KMS-11 (cell line): ENCODE data around the gene CD248.

ENCODE experiments used
- H2AFZ ChIP-seq: fragments of 200-600 bp; sonication (generic); 2 replicates; pipeline ENCODE4 v1.6.1; 2016; ENCODE audit warnings: antibody characterized with exemption, mixed run types, low read depth
- H3K27ac ChIP-seq: fragments of 200-600 bp; sonication (generic); 2 replicates; pipeline ENCODE4 v1.6.1; 2016; ENCODE audit warnings: mild to moderate bottlenecking, mixed run types
- H3K27me3 ChIP-seq: fragments of 200-600 bp; sonication (generic); 2 replicates; pipeline ENCODE4 v1.6.1; 2017; ENCODE audit warnings: mild to moderate bottlenecking, low read depth, mixed run types, moderate library complexity; ENCODE audit not compliant: insufficient read depth
- H3K36me3 ChIP-seq: fragments of 200-600 bp; sonication (generic); 2 replicates; pipeline ENCODE4 v1.6.1; 2017; ENCODE audit warnings: mild to moderate bottlenecking, mixed run types; ENCODE audit not compliant: insufficient read depth
- H3K4me1 ChIP-seq: fragments of 200-600 bp; sonication (generic); 2 replicates; pipeline ENCODE4 v1.6.1; 2016; ENCODE audit warnings: mild to moderate bottlenecking, low read depth, mixed run types; ENCODE audit not compliant: poor library complexity, severe bottlenecking
- H3K4me2 ChIP-seq: fragments of 200-600 bp; sonication (generic); 2 replicates; pipeline ENCODE4 v1.7.0; 2016; ENCODE audit warnings: mild to moderate bottlenecking, mixed run types
- H3K4me3 ChIP-seq: fragments of 200-600 bp; sonication (generic); IDR thresholded peaks from 2 replicates; pipeline ENCODE4 v1.6.1; 2017; ENCODE audit warnings: low read depth, low read length, mixed read lengths; ENCODE audit not compliant: insufficient read depth
- H3K79me2 ChIP-seq: fragments of 200-600 bp; sonication (generic); 2 replicates; pipeline ENCODE4 v1.6.1; 2016; ENCODE audit warnings: low read depth, mixed run types; ENCODE audit not compliant: insufficient read depth
- H3K9ac ChIP-seq: fragments of 200-600 bp; sonication (generic); 2 replicates; pipeline ENCODE4 v1.6.1; 2016; ENCODE audit warnings: mild to moderate bottlenecking, mixed run types
- H4K20me1 ChIP-seq: fragments of 200-600 bp; sonication (generic); 2 replicates; pipeline ENCODE4 v1.6.1; 2016; ENCODE audit warnings: mild to moderate bottlenecking, mixed run types; ENCODE audit not compliant: insufficient read depth
- CTCF ChIP-seq: fragments of 200-600 bp; sonication (generic); conservative IDR thresholded peaks from 2 replicates; pipeline ENCODE4 v1.6.1; 2017; ENCODE audit warnings: low read depth, mild to moderate bottlenecking, antibody characterized with exemption, low read length, moderate library complexity, mixed read lengths

CD248 gene

DNA sequence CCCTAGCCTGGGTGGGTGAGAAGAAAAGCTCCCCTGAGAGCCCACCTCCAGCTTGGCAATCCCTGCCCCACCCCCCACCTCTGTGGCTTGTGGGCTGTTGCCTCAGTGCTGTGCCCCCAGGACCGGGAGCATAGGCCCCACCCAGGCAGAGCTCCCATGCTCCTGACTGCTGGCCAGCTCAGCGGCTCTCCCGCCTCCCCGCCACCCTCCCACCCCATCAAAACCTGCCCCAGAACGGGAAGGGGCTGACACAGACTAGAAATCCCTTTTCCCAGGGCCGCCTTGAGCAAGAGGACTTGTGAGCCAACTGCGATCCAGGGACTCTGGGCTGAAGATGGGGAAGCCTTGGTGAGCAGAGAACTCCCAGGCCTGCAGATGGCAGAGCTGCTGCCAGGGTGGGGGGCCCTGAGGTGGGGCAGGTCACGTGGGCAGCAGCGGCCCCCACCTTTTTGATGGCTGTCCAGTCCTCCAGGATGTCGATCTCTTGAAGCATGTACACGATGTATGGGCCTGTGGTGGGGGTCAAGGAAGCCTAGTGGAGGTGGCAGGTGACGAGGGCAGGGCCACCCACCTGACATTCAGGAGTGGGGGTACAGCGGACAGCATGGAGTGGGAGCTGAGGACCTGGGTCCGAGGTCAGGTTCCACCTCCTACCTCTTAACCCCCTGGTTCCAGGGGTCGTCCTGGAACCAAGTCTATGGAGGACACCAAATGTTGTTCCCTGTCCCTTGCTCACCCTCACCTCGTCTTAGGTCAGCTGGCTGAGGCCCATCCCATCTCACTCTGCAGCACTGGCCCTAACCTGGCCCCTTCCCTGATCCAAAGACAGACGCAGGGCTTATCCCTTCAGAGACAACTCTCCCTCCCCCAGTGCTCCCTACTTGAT, 21.7 kb upstream of the CD248 start:
- no peak for TF ChIP-seq CTCF
- Histone ChIP-seq H3K36me3 (no peaks in the 10 kb centered on the region; the same call in 1 of the 2 replicates), H3K4me2 (no peak overlapping the region), H3K9ac (no peak overlapping the region), H3K4me1 (peaks cover 8% of the 10 kb centered on the region), H2AFZ (no peak overlapping the region), H3K79me2 (peaks cover 6% of the 10 kb centered on the region; the same call in 1 of the 2 replicates), H4K20me1 (no peaks in the 10 kb centered on the region), H3K27me3 (peaks cover 5% of the 10 kb centered on the region; the same call in 1 of the 2 replicates), H3K27ac (no peak overlapping the region), H3K4me3 (no peak overlapping the region)

DNA sequence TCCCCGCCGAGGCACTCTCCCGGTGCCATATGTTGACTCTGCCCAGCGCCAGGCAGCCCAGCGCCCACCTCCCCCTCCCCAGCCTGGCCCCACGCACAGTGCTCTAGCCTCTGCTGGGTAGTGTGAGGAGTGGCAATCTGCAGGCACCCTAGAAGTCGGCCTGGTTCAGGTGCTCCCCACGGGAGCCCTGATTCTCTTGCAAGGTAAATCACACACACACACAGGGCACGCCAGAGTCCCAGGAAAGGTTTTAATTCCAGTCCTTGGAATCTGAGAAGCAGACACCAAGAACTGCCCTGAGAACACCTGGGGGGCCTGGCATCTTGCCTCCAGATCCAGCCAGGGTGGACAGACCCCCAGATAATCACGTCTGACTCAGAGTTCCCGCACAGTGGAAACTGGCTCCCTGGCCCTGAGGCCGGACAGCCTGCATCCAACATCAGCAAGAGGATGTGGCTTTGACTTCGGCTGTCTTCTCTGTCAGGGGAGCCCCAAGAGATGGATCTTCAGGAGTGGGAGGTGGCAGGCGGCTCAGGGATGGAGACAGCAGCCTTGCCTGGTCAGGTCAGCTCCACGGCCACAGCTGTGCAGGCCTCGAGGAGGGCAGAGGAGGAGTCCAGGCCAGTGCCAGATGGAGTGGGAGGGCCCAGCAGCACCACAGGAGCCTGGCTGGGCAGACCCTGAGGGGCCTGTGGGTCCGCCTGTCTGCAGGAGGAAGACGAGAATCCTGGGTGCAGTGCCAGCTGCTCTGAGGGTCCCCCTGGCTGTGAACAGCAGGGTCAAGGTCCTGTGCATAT, 20.5 kb upstream of the CD248 start:
- Histone ChIP-seq H2AFZ (no peak overlapping the region), H3K36me3 (no peaks in the 10 kb centered on the region), H3K4me1 (peaks cover 6% of the 10 kb centered on the region), H3K27me3 (peaks cover 14% of the 10 kb centered on the region; the same call in 1 of the 2 replicates), H4K20me1 (no peaks in the 10 kb centered on the region), H3K9ac (no peak overlapping the region), H3K4me3 (no peak overlapping the region), H3K4me2 (no peak overlapping the region), H3K27ac (no peak overlapping the region), H3K79me2 (no peaks in the 10 kb centered on the region)
- no peak for TF ChIP-seq CTCF

GRCh38 chr11:66336234-66337102, 19.6 kb upstream of the CD248 start, which contains the start of gene RIN1:
TSS of gene RIN1 (minus strand) at chr11:66336434. CDS start at chr11:66336402, 32 bp downstream.
- Histone ChIP-seq H3K36me3 (no peaks in the 10 kb centered on the region), H3K4me3 (no peak within 1 kb of the TSS), H2AFZ (no peak within 1 kb of the TSS), H3K79me2 (no peaks in the 10 kb centered on the region), H3K4me2 (no peak within 1 kb of the TSS), H3K27ac (no peak within 1 kb of the TSS), H3K4me1 (peaks cover 6% of the 10 kb centered on the region), H3K9ac (no peak within 1 kb of the TSS), H3K27me3 (peaks cover 22% of the 10 kb centered on the region; the same call in 1 of the 2 replicates), H4K20me1 (no peaks in the 10 kb centered on the region)
- no peak for TF ChIP-seq CTCF
